GM13977 (cell line): Measurements from ENCODE around the gene SLC66A2.

Experiments
- DNase-seq: peaks from one replicate; pipeline ENCODE4 v3.0.0; 2012; ENCODE audit warnings: low spot score
- CTCF ChIP-seq: IDR thresholded peaks from 2 replicates; pipeline ENCODE4 v1.5.1; 2012; ENCODE audit warnings: mild to moderate bottlenecking, control low read depth; ENCODE audit not compliant: insufficient read depth; ENCODE audit errors: extremely low read depth, missing control alignments
- in situ Hi-C: fragments of 300-500 bp; cut with MboI; formaldehyde crosslinking; loops from one replicate; pipeline ENCODE4 v1.12.0; 2022; ENCODE audit warnings: low sequenced_read_pairs, low pct_unique_long_range_greater_than_20kb, mixed read lengths, inconsistent platforms; ENCODE audit not compliant: unreplicated experiment

SLC66A2 gene

DNA sequence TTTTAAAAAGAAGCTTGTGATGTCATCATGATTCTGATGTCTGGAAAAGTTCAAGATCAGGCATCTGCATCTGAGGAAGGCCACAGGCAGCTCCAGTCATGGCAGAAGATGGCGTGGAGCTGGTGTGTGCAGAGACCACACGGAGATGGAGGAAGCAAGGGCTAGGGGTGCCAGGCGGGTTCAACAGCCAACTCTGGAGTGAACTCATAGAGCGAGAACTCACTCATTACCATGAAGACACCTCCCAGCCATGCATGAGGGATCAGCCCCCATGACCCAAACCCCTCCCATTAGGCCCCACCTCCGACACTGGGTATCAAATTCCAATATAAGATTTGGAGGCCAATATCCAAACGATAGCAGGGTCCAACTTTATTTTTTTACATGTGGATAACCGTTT is 92.1 kb downstream of the SLC66A2 start:
- in situ Hi-C loops, result no loop called here
- DNase-seq, result no peak
- TF ChIP-seq CTCF, result no peak

- in situ Hi-C loops, result no loop called here
- no peak for TF ChIP-seq CTCF
- no peak for DNase-seq
Measured at GRCh38 chr18:79857082-79857671, 94.3 kb downstream of the SLC66A2 start.

DNA sequence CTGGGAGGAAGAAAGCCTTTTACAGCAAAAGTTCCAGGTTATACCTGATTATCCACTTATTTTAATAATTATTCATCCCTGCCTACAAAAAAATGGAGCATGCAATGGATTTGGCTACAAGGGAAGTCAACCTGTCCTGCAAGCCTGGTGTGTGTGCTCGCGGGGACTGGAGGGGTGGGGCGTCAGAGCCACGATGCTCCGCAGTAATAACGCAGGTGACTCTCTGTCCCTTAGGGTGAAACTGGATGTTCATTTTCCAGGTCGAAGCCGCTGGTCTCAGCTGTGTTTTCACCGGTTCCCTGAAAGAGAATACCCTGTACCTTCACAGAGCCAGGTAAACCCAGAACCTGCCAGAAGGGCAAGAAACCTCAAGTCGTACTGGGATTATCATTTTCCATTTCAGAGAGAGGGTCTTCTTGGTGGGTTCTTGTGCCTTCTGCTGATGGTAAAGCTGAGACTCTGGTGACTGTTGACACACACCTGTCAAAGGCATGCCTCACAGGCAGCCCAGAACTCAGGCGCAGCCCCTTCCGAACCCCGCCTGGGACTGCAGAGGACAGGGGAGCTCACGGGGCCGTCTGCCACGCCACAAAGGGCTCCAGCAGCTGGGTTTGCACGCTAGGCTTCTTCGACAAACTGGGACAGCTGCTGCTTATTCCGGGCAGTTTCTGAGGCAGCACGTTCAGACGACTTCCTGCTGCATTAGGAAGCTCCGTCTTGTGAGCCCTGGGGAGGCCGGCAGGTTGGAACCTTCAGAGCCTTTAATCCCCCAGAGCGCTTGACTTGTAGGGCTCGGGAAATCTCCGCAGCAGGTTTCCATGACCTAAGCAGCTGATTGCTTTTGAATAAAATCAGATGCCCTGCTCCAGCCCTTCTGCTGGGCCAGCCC is 95.1 kb downstream of the SLC66A2 start:
- DNase-seq, result peak; percentile 68
- in situ Hi-C loops, result no loop called here
- TF ChIP-seq CTCF, result no peak

- no peak for TF ChIP-seq CTCF
- peak; percentile 73 for DNase-seq
- in situ Hi-C loops, result no loop called here
Measured at GRCh38 chr18:79855147-79855933, 96.1 kb downstream of the SLC66A2 start.

GRCh38 chr18:79853993-79854364 is 97.5 kb downstream of the SLC66A2 start:
- TF ChIP-seq CTCF, result no peak
- DNase-seq, result no peak
- in situ Hi-C loops, result no loop called here

- in situ Hi-C loops, result no loop called here
- TF ChIP-seq CTCF, result no peak
- DNase-seq, result peak; percentile 23
Measured at GRCh38 chr18:79853303-79853992, 98.0 kb downstream of the SLC66A2 start.
